Ovary (tissue), 9 donors: ENCODE data around the gene ATG16L2. TPM values are rescaled to one million over a fixed set of nuclear protein-coding genes. Genes with fewer than 3 reads are reported as not detected.
A peak's percentile ranks its signal among the peaks of the same experiment; 100 is the strongest.

ENCODE experiments used
- DNase-seq, 5 donors: peaks; one replicate each; pipeline ENCODE4 v3.0.0-alpha.2; 2019 to 2020
- H3K27ac ChIP-seq, 2 donors: fragments of 200-600 bp; one replicate each; pipeline versions ENCODE4 v1.5.1 to v1.8.0; 2019 to 2022
- H3K27me3 ChIP-seq: fragments of 200-600 bp; one replicate; pipeline ENCODE4 v1.8.0; 2022
- H3K36me3 ChIP-seq: fragments of 200-600 bp; sonication (generic); one replicate; pipeline ENCODE4 v1.5.1; 2019
- H3K4me1 ChIP-seq: one replicate; pipeline ENCODE4 v1.8.1; 2013; ENCODE audit warnings: mild to moderate bottlenecking, moderate library complexity; ENCODE audit not compliant: insufficient read depth
- H3K4me3 ChIP-seq: fragments of 200-600 bp; sonication (generic); one replicate; pipeline ENCODE4 v1.5.1; 2017
- H3K9me3 ChIP-seq, 2 donors: fragments of 200-600 bp in 1 of 2; sonication (generic) in 1 of 2; one replicate each; pipeline versions ENCODE4 v1.5.1 to v1.8.1; 2013 to 2019; ENCODE audit warnings: mild to moderate bottlenecking in 1 of 2, moderate library complexity in 1 of 2
- EP300 ChIP-seq: sonication (generic); formaldehyde crosslinking; IDR thresholded peaks from one replicate; pipeline ENCODE4 v1.6.1; 2017; ENCODE audit warnings: antibody characterized with exemption
- POLR2A ChIP-seq: fragments of 450-650 bp; IDR thresholded peaks from one replicate; pipeline ENCODE4 v1.6.1; 2017; ENCODE audit warnings: antibody characterized with exemption, mild to moderate bottlenecking, moderate library complexity
- WGBS, 3 donors: extraction: QIAGEN DNeasy Blood & Tissue Kit in 1 of 3; methylation state at CpG; one replicate each; pipeline versions ENCODE4 v1.1.5 to v1.1.7; 2013 to 2017; 5-methylcytosine and 5-hydroxymethylcytosine counted together
- intact Hi-C, 4 donors: fragments of 100-400 bp; cut with DNase I; formaldehyde crosslinking; loops; one replicate each; pipeline versions ENCODE4 v1.11.0 to v1.15.1; 2022 to 2023
- polyA plus RNA-seq, 2 donors: library from polyadenylated mRNA; stranded (reverse); fragments of 200-250 nt in 1 of 2; fragments of 350-450 nt in 1 of 2; fragmentation: Illumina TruSeq in 1 of 2; extraction: RNeasy Lipid Tissue Mini Kit (QIAGEN cat#74804) in 1 of 2; gene quantifications; one replicate each; pipeline ENCODE4 v1.2.3, GENCODE V29; 2013 to 2014
- total RNA-seq, 7 donors: library from RNA; depleted of rRNA in 2 of 7; stranded (reverse); fragments of >200 nt in 2 of 7; fragmentation: NEBNext Ultra II Directional in 3 of 7; extraction: Animal tissue kit (Norgen Biotek cat#: 25700) in 3 of 7; gene quantifications; one replicate each; pipeline versions ENCODE4 v1.1.0 to v1.2.4, GENCODE V29; 2016 to 2023
- TF ChIP-seq, protein P1 (sequence below), 3 donors: fragments of 450-650 bp in 2 of 3; fragments of 200-600 bp in 1 of 3; IDR thresholded peaks; one replicate each; pipeline versions ENCODE4 v1.5.1 to v1.8.0; 2016 to 2022; ENCODE audit warnings: antibody characterized with exemption in 3 of 3, mild to moderate bottlenecking in 1 of 3
- donor health status: DM: no; HTN: no; CAD: no; lungs with moderate emphysema.
- donor health status: DM: no; HTN: no; CAD: no.
- donor health status: Bipolar disorder and iron deficiency.
- donor health status: DM: yes; HTN: yes; CAD: no.
- donor health status: DM: no; HTN: no; CAD: no.
- donor health status: DM: yes; HTN: yes; CAD: no.

ATG16L2 gene
- total and polyA plus RNA-seq, 9 donors, result 21.8 to 42.3 (median 30.3) TPM

GRCh38 chr11:72812604-72812966 is 1.6 kb upstream of the ATG16L2 start:
- H3K4me3 ChIP-seq, result peak overlapping the region; percentile 60
- intact Hi-C loops, result loop anchor here in 1 of 4 donors (10.0 kb wide), 1 partner anchor 208 kb away; no protein-coding TSS in a partner anchor
- DNase-seq, result no peak
- no peaks in the 10 kb centered on the region for H3K36me3 ChIP-seq
- peaks cover 10% of the 10 kb centered on the region for H3K4me1 ChIP-seq
- TF ChIP-seq, protein P1, sequence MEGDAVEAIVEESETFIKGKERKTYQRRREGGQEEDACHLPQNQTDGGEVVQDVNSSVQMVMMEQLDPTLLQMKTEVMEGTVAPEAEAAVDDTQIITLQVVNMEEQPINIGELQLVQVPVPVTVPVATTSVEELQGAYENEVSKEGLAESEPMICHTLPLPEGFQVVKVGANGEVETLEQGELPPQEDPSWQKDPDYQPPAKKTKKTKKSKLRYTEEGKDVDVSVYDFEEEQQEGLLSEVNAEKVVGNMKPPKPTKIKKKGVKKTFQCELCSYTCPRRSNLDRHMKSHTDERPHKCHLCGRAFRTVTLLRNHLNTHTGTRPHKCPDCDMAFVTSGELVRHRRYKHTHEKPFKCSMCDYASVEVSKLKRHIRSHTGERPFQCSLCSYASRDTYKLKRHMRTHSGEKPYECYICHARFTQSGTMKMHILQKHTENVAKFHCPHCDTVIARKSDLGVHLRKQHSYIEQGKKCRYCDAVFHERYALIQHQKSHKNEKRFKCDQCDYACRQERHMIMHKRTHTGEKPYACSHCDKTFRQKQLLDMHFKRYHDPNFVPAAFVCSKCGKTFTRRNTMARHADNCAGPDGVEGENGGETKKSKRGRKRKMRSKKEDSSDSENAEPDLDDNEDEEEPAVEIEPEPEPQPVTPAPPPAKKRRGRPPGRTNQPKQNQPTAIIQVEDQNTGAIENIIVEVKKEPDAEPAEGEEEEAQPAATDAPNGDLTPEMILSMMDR (IDR thresholded peaks at IDR 0.05), result no peak
- TF ChIP-seq POLR2A, result no peak
- no peak for TF ChIP-seq EP300
- WGBS, 3 donors, result 39 to 53% (median 52%) methylated on average over 4 of the region's 4 CpGs
- H3K9me3 ChIP-seq, result no peaks in the 10 kb centered on the region
- H3K27me3 ChIP-seq, result no peaks in the 10 kb centered on the region
- peak overlapping the region in 1 of 2 donors; percentile 92 for H3K27ac ChIP-seq

DNA sequence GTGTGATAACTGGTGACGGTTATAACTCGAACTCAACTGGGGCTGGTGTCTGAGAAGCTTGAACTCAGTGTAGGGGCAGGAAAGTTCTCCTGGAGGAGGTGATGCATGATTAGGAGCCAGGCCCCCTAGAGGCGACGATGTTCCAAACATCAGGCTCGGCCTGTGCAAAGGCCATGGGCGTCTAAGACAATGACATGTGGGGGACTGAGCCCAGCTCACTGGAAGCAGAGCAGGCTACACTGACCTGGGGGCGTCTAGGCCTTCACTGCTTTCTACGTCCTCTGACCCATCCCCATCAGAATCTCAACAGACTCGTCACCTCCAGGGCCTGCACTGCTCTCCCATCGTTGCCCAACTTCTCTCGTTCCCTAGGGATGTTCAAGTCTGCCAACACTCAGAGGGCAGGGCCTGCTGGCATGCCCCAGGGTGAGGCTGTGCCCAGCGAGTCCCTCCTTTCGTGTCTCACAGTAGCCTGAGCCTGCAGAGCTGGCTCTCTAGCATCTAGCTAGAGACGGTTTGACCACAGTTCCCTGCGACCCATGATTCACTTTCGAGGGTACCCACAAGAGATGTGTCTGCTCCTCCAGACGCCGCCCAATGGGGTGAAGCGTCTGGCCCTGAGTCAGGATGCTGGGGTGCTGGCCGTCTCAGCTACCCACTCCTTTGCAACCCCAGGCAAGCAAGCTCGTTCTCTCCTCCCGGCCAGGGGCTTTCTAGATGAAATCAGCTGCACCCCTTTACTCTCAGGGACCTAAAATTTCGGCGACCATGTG is 1.1 kb upstream of the ATG16L2 start:
- intact Hi-C loops, result loop anchor here in 1 of 4 donors (10.0 kb wide), 1 partner anchor 208 kb away; no protein-coding TSS in a partner anchor
- no peaks in the 10 kb centered on the region for H3K36me3 ChIP-seq
- peak overlapping the region; percentile 60 for H3K4me3 ChIP-seq
- WGBS, 3 donors, result 3 to 5% (median 3%) methylated on average over 24 of the region's 24 CpGs
- TF ChIP-seq EP300 (no peak), POLR2A (no peak)
- TF ChIP-seq, protein P1 (IDR thresholded peaks at IDR 0.05), result peak in 1 of 3 donors; percentile 44
- H3K27ac ChIP-seq, result peak overlapping the region; percentile 77 to 92
- H3K9me3 ChIP-seq, result no peaks in the 10 kb centered on the region
- DNase-seq, result peak in 4 of 5 donors; percentile 24 to 57 (median 48)
- peaks cover 10% of the 10 kb centered on the region for H3K4me1 ChIP-seq
- H3K27me3 ChIP-seq, result no peaks in the 10 kb centered on the region

- H3K4me1 ChIP-seq, result peaks cover 10% of the 10 kb centered on the region
- H3K36me3 ChIP-seq, result no peaks in the 10 kb centered on the region
- no peaks in the 10 kb centered on the region for H3K27me3 ChIP-seq
- H3K27ac ChIP-seq, result peak overlapping the region; percentile 77 to 92
- H3K4me3 ChIP-seq, result peak overlapping the region; percentile 60
- WGBS, 3 donors, result 0 to 1% (median 0%) methylated on average over 19 to 47 of the region's 47 CpGs
- intact Hi-C loops, result loop anchor here in 1 of 4 donors (10.0 kb wide), 1 partner anchor 209 kb away; no protein-coding TSS in a partner anchor
- no peak for TF ChIP-seq EP300
- peak; percentile 40 for TF ChIP-seq POLR2A
- peak in 3 of 5 donors; percentile 78 to 91 (median 81) for DNase-seq
- no peaks in the 10 kb centered on the region for H3K9me3 ChIP-seq
Measured at GRCh38 chr11:72813740-72814285, 398 bp upstream of the ATG16L2 start.

DNA sequence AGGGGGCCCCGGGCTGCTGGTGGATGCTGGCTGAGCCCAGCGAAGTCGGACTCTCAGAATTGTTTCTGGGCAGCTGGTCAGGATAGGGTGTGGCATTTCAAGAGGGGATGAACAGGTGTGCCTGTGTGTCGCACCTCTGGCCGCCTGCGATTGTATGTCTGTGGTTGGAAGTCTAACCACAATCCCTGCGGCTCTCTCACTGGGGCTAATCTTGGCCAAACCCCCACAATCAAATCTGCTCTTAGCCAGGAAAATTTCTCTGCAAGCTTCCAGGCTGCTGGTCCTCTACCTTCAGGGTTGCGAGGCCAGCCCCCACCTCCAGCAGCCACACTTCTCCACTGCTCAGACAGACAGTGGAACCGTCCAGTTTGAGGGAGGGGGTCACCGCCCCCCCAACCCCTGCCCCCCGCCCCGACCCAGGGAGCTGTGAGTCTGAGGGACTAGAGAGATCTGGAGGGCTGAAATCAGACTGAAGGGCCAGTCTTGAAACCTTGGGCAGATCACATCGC is 953 bp downstream of the ATG16L2 start:
- peaks cover 10% of the 10 kb centered on the region for H3K4me1 ChIP-seq

More for the DNA sequence above, 953 bp downstream of the ATG16L2 start:
- Histone ChIP-seq H3K27ac (peak overlapping the region in 1 of 2 donors; percentile 38), H3K36me3 (no peaks in the 10 kb centered on the region), H3K27me3 (no peaks in the 10 kb centered on the region), H3K4me3 (peak overlapping the region; percentile 60), H3K9me3 (no peaks in the 10 kb centered on the region)
- no peak for DNase-seq
- intact Hi-C loops, result loop anchor here in 1 of 4 donors (10.0 kb wide), 1 partner anchor 210 kb away; no protein-coding TSS in a partner anchor
- TF ChIP-seq POLR2A, result no peak
- TF ChIP-seq, protein P1 (IDR thresholded peaks at IDR 0.05), result no peak
- no peak for TF ChIP-seq EP300
- WGBS, 3 donors, result 20 to 28% (median 22%) methylated on average over 13 of the region's 13 CpGs
